HCT116 (cell line): ENCODE data around the gene C5orf46.

Experiments
- EZH2 ChIP-seq: fragments of 200-600 bp; sonication (generic); IDR thresholded peaks from 2 replicates; pipeline ENCODE4 v1.6.1; 2017; ENCODE audit warnings: antibody characterized with exemption, mixed run types
- EZH2phosphoT487 ChIP-seq: fragments of 200-600 bp; IDR thresholded peaks from 2 replicates; pipeline ENCODE4 v1.6.1; 2018; ENCODE audit warnings: antibody characterized with exemption, borderline replicate concordance
- POLR2A ChIP-seq: IDR thresholded peaks from 2 replicates; pipeline ENCODE4 v1.7.0; 2011; ENCODE audit warnings: borderline replicate concordance; ENCODE audit not compliant: insufficient read depth, insufficient read length; ENCODE audit errors: extremely low read depth
- POLR2AphosphoS5 ChIP-seq: IDR thresholded peaks from 2 replicates; pipeline ENCODE4 v1.6.1; 2011; ENCODE audit warnings: mild to moderate bottlenecking, low read depth, low read length, moderate library complexity
- RAD21 ChIP-seq: IDR thresholded peaks from 2 replicates; pipeline ENCODE4 v1.6.1; 2012; ENCODE audit warnings: low read depth, mild to moderate bottlenecking
- ZNF274 ChIP-seq: fragments of 200-500 bp; sonication (Bioruptor generic); IDR thresholded peaks from 2 replicates; pipeline ENCODE4 v1.6.1; 2014; ENCODE audit warnings: mild to moderate bottlenecking, low read depth, low read length, inconsistent platforms
- TF ChIP-seq, protein P1 (sequence below): IDR thresholded peaks from 2 replicates; pipeline ENCODE4 v1.6.1; 2012
- TF ChIP-seq, protein P2 (sequence below), 3 experiments: fragments of 200-600 bp in 1 of 3; sonication (generic) in 1 of 3; IDR thresholded peaks in 2 of 3; conservative IDR thresholded peaks in 1 of 3; 2 replicates each; pipeline ENCODE4 v1.5.1; 2012 to 2017; ENCODE audit warnings: low read depth in 2 of 3, low read length in 2 of 3, antibody characterized with exemption in 1 of 3, borderline replicate concordance in 1 of 3, control low read depth in 1 of 3, mild to moderate bottlenecking in 1 of 3, mixed read lengths in 1 of 3, mixed run types in 1 of 3, moderate library complexity in 1 of 3; ENCODE audit not compliant: insufficient read depth in 1 of 3

GRCh38 chr5:147874910-147875367 is 31.4 kb downstream of the C5orf46 start:
- TF ChIP-seq, protein P1, sequence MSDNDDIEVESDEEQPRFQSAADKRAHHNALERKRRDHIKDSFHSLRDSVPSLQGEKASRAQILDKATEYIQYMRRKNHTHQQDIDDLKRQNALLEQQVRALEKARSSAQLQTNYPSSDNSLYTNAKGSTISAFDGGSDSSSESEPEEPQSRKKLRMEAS: no peak
- TF ChIP-seq EZH2phosphoT487 (no peak), ZNF274 (no peak), EZH2 (no peak), POLR2A (no peak), POLR2AphosphoS5 (no peak), RAD21 (no peak)
- TF ChIP-seq, protein P2, sequence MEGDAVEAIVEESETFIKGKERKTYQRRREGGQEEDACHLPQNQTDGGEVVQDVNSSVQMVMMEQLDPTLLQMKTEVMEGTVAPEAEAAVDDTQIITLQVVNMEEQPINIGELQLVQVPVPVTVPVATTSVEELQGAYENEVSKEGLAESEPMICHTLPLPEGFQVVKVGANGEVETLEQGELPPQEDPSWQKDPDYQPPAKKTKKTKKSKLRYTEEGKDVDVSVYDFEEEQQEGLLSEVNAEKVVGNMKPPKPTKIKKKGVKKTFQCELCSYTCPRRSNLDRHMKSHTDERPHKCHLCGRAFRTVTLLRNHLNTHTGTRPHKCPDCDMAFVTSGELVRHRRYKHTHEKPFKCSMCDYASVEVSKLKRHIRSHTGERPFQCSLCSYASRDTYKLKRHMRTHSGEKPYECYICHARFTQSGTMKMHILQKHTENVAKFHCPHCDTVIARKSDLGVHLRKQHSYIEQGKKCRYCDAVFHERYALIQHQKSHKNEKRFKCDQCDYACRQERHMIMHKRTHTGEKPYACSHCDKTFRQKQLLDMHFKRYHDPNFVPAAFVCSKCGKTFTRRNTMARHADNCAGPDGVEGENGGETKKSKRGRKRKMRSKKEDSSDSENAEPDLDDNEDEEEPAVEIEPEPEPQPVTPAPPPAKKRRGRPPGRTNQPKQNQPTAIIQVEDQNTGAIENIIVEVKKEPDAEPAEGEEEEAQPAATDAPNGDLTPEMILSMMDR (IDR thresholded peaks at IDR 0.05 in 2 of 3, conservative IDR thresholded peaks at IDR 0.05 in 1 of 3; ENCODE audit: borderline replicate concordance in 1 of 3, insufficient read depth in 1 of 3, low read depth in 2 of 3, low read length in 2 of 3): no peak
